Activated T-helper 1 cell treated with anti-CD3 and anti-CD28 coated beads, Interleukin-12 subunit alpha, Interleukin-12 subunit beta, Interleukin-2, Interleukin-4 antibody, amounts not matched to agents 30 ng/mL and 10 ng/mL and 1 ng/mL, durations not matched to agents 14 hours and 24 hours and 36 hours (primary cell): ENCODE data around the gene LRP1B. TPM values are rescaled to one million over a fixed set of nuclear protein-coding genes. Genes with fewer than 3 reads are reported as not detected.

Source experiments
- DNase-seq: peaks from one replicate; pipeline ENCODE4 v3.0.0; 2021; ENCODE audit warnings: low spot score
- H3K27ac Mint-ChIP-seq: one replicate; pipeline ENCODE4 v1.8.0; 2021; ENCODE audit warnings: mild to moderate bottlenecking, mixed read lengths
- H3K27me3 Mint-ChIP-seq: one replicate; pipeline ENCODE4 v1.8.0; 2022; ENCODE audit warnings: mild to moderate bottlenecking, moderate library complexity, mixed read lengths; ENCODE audit not compliant: insufficient read depth
- H3K36me3 Mint-ChIP-seq: one replicate; pipeline ENCODE4 v1.8.0; 2021; ENCODE audit warnings: low read depth, mixed read lengths
- H3K4me1 Mint-ChIP-seq: one replicate; pipeline ENCODE4 v1.8.0; 2021; ENCODE audit warnings: low read depth, mixed read lengths
- H3K4me3 Mint-ChIP-seq: one replicate; pipeline ENCODE4 v1.8.0; 2021; ENCODE audit warnings: mild to moderate bottlenecking, moderate library complexity, mixed read lengths
- H3K9me3 Mint-ChIP-seq: one replicate; pipeline ENCODE4 v1.8.0; 2021; ENCODE audit warnings: mixed read lengths
- intact Hi-C: fragments of 100-400 bp; cut with micrococcal nuclease; formaldehyde crosslinking; loops from one replicate; pipeline ENCODE4 v1.15.1; 2024
- total RNA-seq: library from RNA; stranded (reverse); gene quantifications from 2 replicates; pipeline ENCODE4 v1.2.3, GENCODE V29; 2022

LRP1B gene
- total RNA-seq, 1 donor from 2014 or later = not detected

GRCh38 chr2:141957321-141957720 is 173.5 kb downstream of the LRP1B start:
- no peak for DNase-seq
- no peak overlapping the region for H3K4me3 Mint-ChIP-seq
- H3K36me3 Mint-ChIP-seq = no peaks in the 10 kb centered on the region
- intact Hi-C loops = no loop called here
- H3K27me3 Mint-ChIP-seq = no peaks in the 10 kb centered on the region
- no peaks in the 10 kb centered on the region for H3K4me1 Mint-ChIP-seq
- no peak overlapping the region for H3K27ac Mint-ChIP-seq
- no peaks in the 10 kb centered on the region for H3K9me3 Mint-ChIP-seq

GRCh38 chr2:141947396-141948114 is 183.3 kb downstream of the LRP1B start:
- H3K9me3 Mint-ChIP-seq = peaks cover 4% of the 10 kb centered on the region
- no peaks in the 10 kb centered on the region for H3K36me3 Mint-ChIP-seq
- H3K4me1 Mint-ChIP-seq = no peaks in the 10 kb centered on the region
- no peak for DNase-seq
- no peak overlapping the region for H3K27ac Mint-ChIP-seq
- H3K27me3 Mint-ChIP-seq = no peaks in the 10 kb centered on the region
- intact Hi-C loops = no loop called here
- H3K4me3 Mint-ChIP-seq = no peak overlapping the region

GRCh38 chr2:141946016-141946415 is 184.8 kb downstream of the LRP1B start:
- H3K9me3 Mint-ChIP-seq = peaks cover 4% of the 10 kb centered on the region
- no peaks in the 10 kb centered on the region for H3K36me3 Mint-ChIP-seq
- DNase-seq = no peak
- no peaks in the 10 kb centered on the region for H3K27me3 Mint-ChIP-seq
- intact Hi-C loops = no loop called here
- H3K4me3 Mint-ChIP-seq = no peak overlapping the region
- no peaks in the 10 kb centered on the region for H3K4me1 Mint-ChIP-seq
- H3K27ac Mint-ChIP-seq = no peak overlapping the region

GRCh38 chr2:141943918-141944317 is 186.9 kb downstream of the LRP1B start:
- no peaks in the 10 kb centered on the region for H3K4me1 Mint-ChIP-seq
- DNase-seq = no peak
- no peaks in the 10 kb centered on the region for H3K36me3 Mint-ChIP-seq
- H3K27me3 Mint-ChIP-seq = no peaks in the 10 kb centered on the region
- intact Hi-C loops = no loop called here
- H3K27ac Mint-ChIP-seq = no peak overlapping the region
- no peak overlapping the region for H3K4me3 Mint-ChIP-seq
- peaks cover 4% of the 10 kb centered on the region for H3K9me3 Mint-ChIP-seq

- H3K27me3 Mint-ChIP-seq = no peaks in the 10 kb centered on the region
- peaks cover 4% of the 10 kb centered on the region for H3K9me3 Mint-ChIP-seq
- H3K27ac Mint-ChIP-seq = no peak overlapping the region
- H3K4me3 Mint-ChIP-seq = no peak overlapping the region
- intact Hi-C loops = no loop called here
- DNase-seq = no peak
- no peaks in the 10 kb centered on the region for H3K4me1 Mint-ChIP-seq
- no peaks in the 10 kb centered on the region for H3K36me3 Mint-ChIP-seq
Measured at GRCh38 chr2:141942006-141942789, 188.6 kb downstream of the LRP1B start.

GRCh38 chr2:141941210-141941714 is 189.6 kb downstream of the LRP1B start:
- intact Hi-C loops = no loop called here
- H3K9me3 Mint-ChIP-seq = no peaks in the 10 kb centered on the region
- H3K36me3 Mint-ChIP-seq = no peaks in the 10 kb centered on the region
- DNase-seq = no peak
- H3K4me1 Mint-ChIP-seq = no peaks in the 10 kb centered on the region
- H3K27me3 Mint-ChIP-seq = no peaks in the 10 kb centered on the region
- no peak overlapping the region for H3K4me3 Mint-ChIP-seq
- no peak overlapping the region for H3K27ac Mint-ChIP-seq

- intact Hi-C loops = no loop called here
- Mint-ChIP-seq H3K9me3 (no peaks in the 10 kb centered on the region), H3K4me1 (no peaks in the 10 kb centered on the region), H3K27ac (no peak overlapping the region), H3K36me3 (no peaks in the 10 kb centered on the region), H3K27me3 (no peaks in the 10 kb centered on the region), H3K4me3 (no peak overlapping the region)
- no peak for DNase-seq
Measured at GRCh38 chr2:141940709-141941108, 190.1 kb downstream of the LRP1B start.

GRCh38 chr2:141933226-141933625 is 197.6 kb downstream of the LRP1B start:
- intact Hi-C loops = no loop called here
- no peak overlapping the region for H3K4me3 Mint-ChIP-seq

GRCh38 chr2:141932261-141932660 is 198.6 kb downstream of the LRP1B start:
- H3K4me1 Mint-ChIP-seq = no peaks in the 10 kb centered on the region

More at GRCh38 chr2:141933226-141933625, 197.6 kb downstream of the LRP1B start:
- Mint-ChIP-seq H3K9me3 (no peaks in the 10 kb centered on the region), H3K27ac (no peak overlapping the region), H3K4me1 (no peaks in the 10 kb centered on the region), H3K27me3 (no peaks in the 10 kb centered on the region), H3K36me3 (no peaks in the 10 kb centered on the region)
- no peak for DNase-seq

GRCh38 chr2:141931797-141932196 is 199.0 kb downstream of the LRP1B start:
- H3K4me1 Mint-ChIP-seq = no peaks in the 10 kb centered on the region
- intact Hi-C loops = no loop called here
- DNase-seq = no peak
- no peaks in the 10 kb centered on the region for H3K27me3 Mint-ChIP-seq
- H3K36me3 Mint-ChIP-seq = no peaks in the 10 kb centered on the region
- no peak overlapping the region for H3K27ac Mint-ChIP-seq
- no peaks in the 10 kb centered on the region for H3K9me3 Mint-ChIP-seq
- H3K4me3 Mint-ChIP-seq = no peak overlapping the region

More at GRCh38 chr2:141932261-141932660, 198.6 kb downstream of the LRP1B start:
- H3K27me3 Mint-ChIP-seq = no peaks in the 10 kb centered on the region
- H3K36me3 Mint-ChIP-seq = no peaks in the 10 kb centered on the region
- DNase-seq = no peak
- H3K4me3 Mint-ChIP-seq = no peak overlapping the region
- no peak overlapping the region for H3K27ac Mint-ChIP-seq
- intact Hi-C loops = no loop called here
- no peaks in the 10 kb centered on the region for H3K9me3 Mint-ChIP-seq

- no peaks in the 10 kb centered on the region for H3K9me3 Mint-ChIP-seq
- H3K4me1 Mint-ChIP-seq = no peaks in the 10 kb centered on the region
- no peak overlapping the region for H3K27ac Mint-ChIP-seq
- DNase-seq = no peak
- intact Hi-C loops = no loop called here
- H3K36me3 Mint-ChIP-seq = no peaks in the 10 kb centered on the region
- no peaks in the 10 kb centered on the region for H3K27me3 Mint-ChIP-seq
- no peak overlapping the region for H3K4me3 Mint-ChIP-seq
Measured at GRCh38 chr2:141930803-141931202, 200.0 kb downstream of the LRP1B start.

- H3K4me1 Mint-ChIP-seq = no peaks in the 10 kb centered on the region
- H3K27ac Mint-ChIP-seq = no peak overlapping the region
- intact Hi-C loops = no loop called here
- DNase-seq = no peak
- no peaks in the 10 kb centered on the region for H3K36me3 Mint-ChIP-seq
- H3K9me3 Mint-ChIP-seq = no peaks in the 10 kb centered on the region
- H3K4me3 Mint-ChIP-seq = no peak overlapping the region
- no peaks in the 10 kb centered on the region for H3K27me3 Mint-ChIP-seq
Measured at GRCh38 chr2:141929331-141930252, 201.2 kb downstream of the LRP1B start.
